HUES48 (cell line): ENCODE measurements around the gene DRD4.
"Not testable (repeated sequence)": the region's sequence is repeated elsewhere in the genome, so short reads cannot be mapped to it uniquely, and the experiment has no call there.

Experiments used
- H3K27ac ChIP-seq: one replicate; pipeline ENCODE4 v1.7.0; 2013; ENCODE audit warnings: low read depth, low read length, inconsistent platforms
- H3K27me3 ChIP-seq: 2 replicates; pipeline ENCODE4 v1.6.1; 2013; ENCODE audit warnings: mild to moderate bottlenecking, low read length; ENCODE audit not compliant: control insufficient read depth, insufficient read depth
- H3K36me3 ChIP-seq: 2 replicates; pipeline ENCODE4 v1.6.1; 2013; ENCODE audit warnings: low read length; ENCODE audit not compliant: control insufficient read depth, insufficient read depth
- H3K4me1 ChIP-seq: 2 replicates; pipeline ENCODE4 v1.6.1; 2013; ENCODE audit warnings: mild to moderate bottlenecking, low read length; ENCODE audit not compliant: control insufficient read depth, insufficient read depth
- H3K4me3 ChIP-seq: 2 replicates; pipeline ENCODE4 v1.5.1; 2013; ENCODE audit warnings: mild to moderate bottlenecking, low read depth, low read length
- H3K9ac ChIP-seq: 2 replicates; pipeline ENCODE4 v1.6.1; 2013; ENCODE audit warnings: mild to moderate bottlenecking, low read depth, low read length, moderate library complexity
- H3K9me3 ChIP-seq: 2 replicates; pipeline ENCODE4 v1.6.1; 2013; ENCODE audit warnings: low read length; ENCODE audit not compliant: control insufficient read depth, insufficient read depth

DRD4 gene

GRCh38 chr11:653136-653535 lies 16.1 kb downstream of the DRD4 start:
- not testable (repeated sequence) for H3K4me3 ChIP-seq, H3K27ac ChIP-seq, H3K27me3 ChIP-seq, H3K9ac ChIP-seq, H3K9me3 ChIP-seq, H3K4me1 ChIP-seq
- H3K36me3 ChIP-seq, result peaks cover 36% of the 10 kb centered on the region

- Histone ChIP-seq H3K27me3 (no peaks in the 10 kb centered on the region), H3K9me3 (no peaks in the 10 kb centered on the region), H3K4me3 (no peak overlapping the region), H3K4me1 (no peaks in the 10 kb centered on the region), H3K9ac (no peak overlapping the region), H3K27ac (no peak overlapping the region), H3K36me3 (peaks cover 43% of the 10 kb centered on the region)
Measured at GRCh38 chr11:653837-654236, 16.8 kb downstream of the DRD4 start.

- not testable (repeated sequence) for H3K4me1 ChIP-seq, H3K27ac ChIP-seq, H3K4me3 ChIP-seq, H3K9me3 ChIP-seq, H3K27me3 ChIP-seq, H3K9ac ChIP-seq
- H3K36me3 ChIP-seq, result peaks cover 49% of the 10 kb centered on the region
Measured at GRCh38 chr11:654444-654843, 17.4 kb downstream of the DRD4 start.

GRCh38 chr11:655036-655726 lies 18.1 kb downstream of the DRD4 start:
- Histone ChIP-seq H3K9ac (no peak overlapping the region), H3K4me1 (no peaks in the 10 kb centered on the region), H3K27me3 (no peaks in the 10 kb centered on the region), H3K9me3 (no peaks in the 10 kb centered on the region), H3K36me3 (peaks cover 56% of the 10 kb centered on the region), H3K27ac (no peak overlapping the region), H3K4me3 (no peak overlapping the region)

GRCh38 chr11:656426-656825 lies 19.4 kb downstream of the DRD4 start:
- Histone ChIP-seq H3K4me1 (no peaks in the 10 kb centered on the region), H3K4me3 (no peak overlapping the region), H3K27me3 (no peaks in the 10 kb centered on the region), H3K9ac (no peak overlapping the region), H3K27ac (no peak overlapping the region), H3K9me3 (no peaks in the 10 kb centered on the region), H3K36me3 (peaks cover 52% of the 10 kb centered on the region)

GRCh38 chr11:656866-657265 lies 19.8 kb downstream of the DRD4 start:
- peaks cover 48% of the 10 kb centered on the region for H3K36me3 ChIP-seq
- H3K27ac ChIP-seq, result no peak overlapping the region
- H3K27me3 ChIP-seq, result no peaks in the 10 kb centered on the region

GRCh38 chr11:657691-658126 lies 20.6 kb downstream of the DRD4 start:
- Histone ChIP-seq H3K9me3 (no peaks in the 10 kb centered on the region), H3K9ac (no peak overlapping the region), H3K27me3 (no peaks in the 10 kb centered on the region), H3K4me3 (no peak overlapping the region), H3K36me3 (peaks cover 47% of the 10 kb centered on the region), H3K27ac (no peak overlapping the region), H3K4me1 (no peaks in the 10 kb centered on the region)

More at GRCh38 chr11:656866-657265, 19.8 kb downstream of the DRD4 start:
- no peak overlapping the region for H3K4me3 ChIP-seq
- no peaks in the 10 kb centered on the region for H3K4me1 ChIP-seq
- no peak overlapping the region for H3K9ac ChIP-seq
- H3K9me3 ChIP-seq, result no peaks in the 10 kb centered on the region

- Histone ChIP-seq H3K4me1 (no peaks in the 10 kb centered on the region), H3K27me3 (no peaks in the 10 kb centered on the region), H3K4me3 (no peak overlapping the region), H3K36me3 (peaks cover 44% of the 10 kb centered on the region), H3K27ac (no peak overlapping the region), H3K9ac (no peak overlapping the region), H3K9me3 (no peaks in the 10 kb centered on the region)
Measured at GRCh38 chr11:659532-660085, 22.5 kb downstream of the DRD4 start.

GRCh38 chr11:660281-660680 lies 23.2 kb downstream of the DRD4 start:
- H3K27ac ChIP-seq, result no peak overlapping the region
- H3K4me3 ChIP-seq, result no peak overlapping the region
- no peaks in the 10 kb centered on the region for H3K4me1 ChIP-seq
- H3K9me3 ChIP-seq, result no peaks in the 10 kb centered on the region
- H3K27me3 ChIP-seq, result no peaks in the 10 kb centered on the region
- peaks cover 44% of the 10 kb centered on the region for H3K36me3 ChIP-seq
- no peak overlapping the region for H3K9ac ChIP-seq

GRCh38 chr11:660681-661444 lies 23.8 kb downstream of the DRD4 start:
- H3K4me1 ChIP-seq, result no peaks in the 10 kb centered on the region
- H3K27ac ChIP-seq, result no peak overlapping the region
- no peaks in the 10 kb centered on the region for H3K9me3 ChIP-seq
- H3K4me3 ChIP-seq, result no peak overlapping the region
- peaks cover 49% of the 10 kb centered on the region for H3K36me3 ChIP-seq
- no peak overlapping the region for H3K9ac ChIP-seq
- no peaks in the 10 kb centered on the region for H3K27me3 ChIP-seq

GRCh38 chr11:662689-663274 lies 25.7 kb downstream of the DRD4 start:
- Histone ChIP-seq H3K9me3 (no peaks in the 10 kb centered on the region), H3K4me3 (no peak overlapping the region), H3K27ac (no peak overlapping the region), H3K27me3 (no peaks in the 10 kb centered on the region), H3K36me3 (peaks cover 49% of the 10 kb centered on the region), H3K9ac (no peak overlapping the region), H3K4me1 (no peaks in the 10 kb centered on the region)
